ENCODE data around the gene BYSL. TPM values are rescaled to one million over a fixed set of nuclear protein-coding genes. Genes with fewer than 3 reads are reported as not detected.

Gene BYSL
- total and polyA plus RNA-seq, 9 of the 15 experiments (the other 6 are each of a cell fraction or from before 2014, with no cell fraction given) = 22.2 to 92.3 (median 53.4) TPM

DNA sequence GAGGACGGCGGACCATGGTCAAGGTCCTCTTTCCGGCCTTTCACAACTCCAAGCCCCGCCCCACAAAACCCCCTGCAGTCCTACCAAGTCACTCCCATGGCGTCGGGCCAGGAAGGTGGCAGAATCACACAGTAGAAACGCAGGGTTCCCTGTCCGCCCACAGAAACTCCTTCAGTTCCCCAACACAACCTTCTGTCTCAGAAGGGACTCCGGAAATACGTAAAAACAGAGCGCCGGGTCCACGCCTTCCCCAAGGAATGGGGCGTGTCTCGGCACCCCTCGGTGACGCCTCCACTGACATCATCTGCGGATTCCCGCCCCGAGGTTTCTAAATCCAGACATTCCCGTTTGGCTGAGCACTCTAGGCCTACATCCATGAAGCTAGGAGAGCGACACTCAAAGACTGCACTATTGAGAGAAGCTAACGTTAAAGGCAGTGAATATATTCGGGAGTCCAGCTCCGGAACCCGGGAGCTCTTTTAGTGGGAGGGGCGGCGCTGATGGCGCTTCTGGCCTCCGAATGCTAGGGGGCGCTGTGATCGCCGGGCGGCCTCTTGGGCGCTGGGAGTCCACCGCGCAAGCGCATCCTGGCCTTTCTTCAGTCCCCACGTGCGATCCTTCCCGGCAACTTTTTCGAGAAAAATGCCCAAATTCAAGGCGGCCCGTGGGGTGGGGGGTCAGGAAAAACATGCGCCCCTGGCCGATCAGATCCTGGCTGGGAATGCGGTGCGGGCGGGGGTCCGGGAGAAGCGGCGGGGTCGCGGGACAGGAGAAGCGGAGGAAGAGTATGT is at the start of gene BYSL, which contains the start of gene MED20 (continued):
- TF ChIP-seq, protein P1, sequence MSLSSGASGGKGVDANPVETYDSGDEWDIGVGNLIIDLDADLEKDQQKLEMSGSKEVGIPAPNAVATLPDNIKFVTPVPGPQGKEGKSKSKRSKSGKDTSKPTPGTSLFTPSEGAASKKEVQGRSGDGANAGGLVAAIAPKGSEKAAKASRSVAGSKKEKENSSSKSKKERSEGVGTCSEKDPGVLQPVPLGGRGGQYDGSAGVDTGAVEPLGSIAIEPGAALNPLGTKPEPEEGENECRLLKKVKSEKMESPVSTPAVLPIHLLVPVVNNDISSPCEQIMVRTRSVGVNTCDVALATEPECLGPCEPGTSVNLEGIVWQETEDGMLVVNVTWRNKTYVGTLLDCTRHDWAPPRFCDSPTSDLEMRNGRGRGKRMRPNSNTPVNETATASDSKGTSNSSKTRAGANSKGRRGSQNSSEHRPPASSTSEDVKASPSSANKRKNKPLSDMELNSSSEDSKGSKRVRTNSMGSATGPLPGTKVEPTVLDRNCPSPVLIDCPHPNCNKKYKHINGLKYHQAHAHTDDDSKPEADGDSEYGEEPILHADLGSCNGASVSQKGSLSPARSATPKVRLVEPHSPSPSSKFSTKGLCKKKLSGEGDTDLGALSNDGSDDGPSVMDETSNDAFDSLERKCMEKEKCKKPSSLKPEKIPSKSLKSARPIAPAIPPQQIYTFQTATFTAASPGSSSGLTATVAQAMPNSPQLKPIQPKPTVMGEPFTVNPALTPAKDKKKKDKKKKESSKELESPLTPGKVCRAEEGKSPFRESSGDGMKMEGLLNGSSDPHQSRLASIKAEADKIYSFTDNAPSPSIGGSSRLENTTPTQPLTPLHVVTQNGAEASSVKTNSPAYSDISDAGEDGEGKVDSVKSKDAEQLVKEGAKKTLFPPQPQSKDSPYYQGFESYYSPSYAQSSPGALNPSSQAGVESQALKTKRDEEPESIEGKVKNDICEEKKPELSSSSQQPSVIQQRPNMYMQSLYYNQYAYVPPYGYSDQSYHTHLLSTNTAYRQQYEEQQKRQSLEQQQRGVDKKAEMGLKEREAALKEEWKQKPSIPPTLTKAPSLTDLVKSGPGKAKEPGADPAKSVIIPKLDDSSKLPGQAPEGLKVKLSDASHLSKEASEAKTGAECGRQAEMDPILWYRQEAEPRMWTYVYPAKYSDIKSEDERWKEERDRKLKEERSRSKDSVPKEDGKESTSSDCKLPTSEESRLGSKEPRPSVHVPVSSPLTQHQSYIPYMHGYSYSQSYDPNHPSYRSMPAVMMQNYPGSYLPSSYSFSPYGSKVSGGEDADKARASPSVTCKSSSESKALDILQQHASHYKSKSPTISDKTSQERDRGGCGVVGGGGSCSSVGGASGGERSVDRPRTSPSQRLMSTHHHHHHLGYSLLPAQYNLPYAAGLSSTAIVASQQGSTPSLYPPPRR (CRISPR knock-in tag; IDR thresholded peaks at IDR 0.05; ENCODE audit: borderline replicate concordance) = no peak
- peak; percentile 46; the same call in 1 of the 2 replicates for TF ChIP-seq GTF2F1 (IDR thresholded peaks at IDR 0.05; ENCODE audit: low read depth, low read length)
- TF ChIP-seq ELF2 (CRISPR knock-in tag; IDR thresholded peaks at IDR 0.05) = peak; percentile 34
- TF ChIP-seq, protein P2, sequence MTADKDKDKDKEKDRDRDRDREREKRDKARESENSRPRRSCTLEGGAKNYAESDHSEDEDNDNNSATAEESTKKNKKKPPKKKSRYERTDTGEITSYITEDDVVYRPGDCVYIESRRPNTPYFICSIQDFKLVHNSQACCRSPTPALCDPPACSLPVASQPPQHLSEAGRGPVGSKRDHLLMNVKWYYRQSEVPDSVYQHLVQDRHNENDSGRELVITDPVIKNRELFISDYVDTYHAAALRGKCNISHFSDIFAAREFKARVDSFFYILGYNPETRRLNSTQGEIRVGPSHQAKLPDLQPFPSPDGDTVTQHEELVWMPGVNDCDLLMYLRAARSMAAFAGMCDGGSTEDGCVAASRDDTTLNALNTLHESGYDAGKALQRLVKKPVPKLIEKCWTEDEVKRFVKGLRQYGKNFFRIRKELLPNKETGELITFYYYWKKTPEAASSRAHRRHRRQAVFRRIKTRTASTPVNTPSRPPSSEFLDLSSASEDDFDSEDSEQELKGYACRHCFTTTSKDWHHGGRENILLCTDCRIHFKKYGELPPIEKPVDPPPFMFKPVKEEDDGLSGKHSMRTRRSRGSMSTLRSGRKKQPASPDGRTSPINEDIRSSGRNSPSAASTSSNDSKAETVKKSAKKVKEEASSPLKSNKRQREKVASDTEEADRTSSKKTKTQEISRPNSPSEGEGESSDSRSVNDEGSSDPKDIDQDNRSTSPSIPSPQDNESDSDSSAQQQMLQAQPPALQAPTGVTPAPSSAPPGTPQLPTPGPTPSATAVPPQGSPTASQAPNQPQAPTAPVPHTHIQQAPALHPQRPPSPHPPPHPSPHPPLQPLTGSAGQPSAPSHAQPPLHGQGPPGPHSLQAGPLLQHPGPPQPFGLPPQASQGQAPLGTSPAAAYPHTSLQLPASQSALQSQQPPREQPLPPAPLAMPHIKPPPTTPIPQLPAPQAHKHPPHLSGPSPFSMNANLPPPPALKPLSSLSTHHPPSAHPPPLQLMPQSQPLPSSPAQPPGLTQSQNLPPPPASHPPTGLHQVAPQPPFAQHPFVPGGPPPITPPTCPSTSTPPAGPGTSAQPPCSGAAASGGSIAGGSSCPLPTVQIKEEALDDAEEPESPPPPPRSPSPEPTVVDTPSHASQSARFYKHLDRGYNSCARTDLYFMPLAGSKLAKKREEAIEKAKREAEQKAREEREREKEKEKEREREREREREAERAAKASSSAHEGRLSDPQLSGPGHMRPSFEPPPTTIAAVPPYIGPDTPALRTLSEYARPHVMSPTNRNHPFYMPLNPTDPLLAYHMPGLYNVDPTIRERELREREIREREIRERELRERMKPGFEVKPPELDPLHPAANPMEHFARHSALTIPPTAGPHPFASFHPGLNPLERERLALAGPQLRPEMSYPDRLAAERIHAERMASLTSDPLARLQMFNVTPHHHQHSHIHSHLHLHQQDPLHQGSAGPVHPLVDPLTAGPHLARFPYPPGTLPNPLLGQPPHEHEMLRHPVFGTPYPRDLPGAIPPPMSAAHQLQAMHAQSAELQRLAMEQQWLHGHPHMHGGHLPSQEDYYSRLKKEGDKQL (CRISPR knock-in tag; IDR thresholded peaks at IDR 0.05; ENCODE audit: borderline replicate concordance) = no peak
- peak; percentile 64; the same call in 1 of the 2 replicates for TF ChIP-seq LARP7 (IDR thresholded peaks at IDR 0.05)
- TF ChIP-seq SMAD4 (CRISPR knock-in tag; conservative IDR thresholded peaks at IDR 0.05) = peak; percentile 73; the same call in 1 of the 2 replicates
- TF ChIP-seq CTCF (IDR thresholded peaks at IDR 0.05 in 2 of 3, conservative IDR thresholded peaks at IDR 0.05 in 1 of 3; ENCODE audit: insufficient read depth in 2 of 3, low read depth in 1 of 3, low read length in 3 of 3) = peak; percentile 91 to 99 (median 98)
- TF ChIP-seq ZBTB2 (IDR thresholded peaks at IDR 0.05) = peak; percentile 92
- no peak for TF ChIP-seq HOXB6 (CRISPR knock-in tag; IDR thresholded peaks at IDR 0.05; ENCODE audit: borderline replicate concordance)
- peak; percentile 73; the same call in 1 of the 2 replicates for TF ChIP-seq ZNF197 (CRISPR knock-in tag; IDR thresholded peaks at IDR 0.05; ENCODE audit: low read depth)
- no peak for TF ChIP-seq LEF1 (IDR thresholded peaks at IDR 0.05)
